H1 (cell line): Measurements from ENCODE around the gene IQCH. TPM values are rescaled to one million over a fixed set of nuclear protein-coding genes. Genes with fewer than 3 reads are reported as not detected.

Experiments
- CTCF ChIA-PET: fragments of 300-600 bp; sonication (Branson Sonifier 250); formaldehyde crosslinking; loops from one replicate; lab custom pipeline; 2021; ENCODE audit not compliant: partially characterized antibody; lab: Charles Lee
- POLR2A ChIA-PET: fragments of 300-600 bp; sonication (Branson Sonifier 250); formaldehyde crosslinking; loops from one replicate; lab custom pipeline; 2021; ENCODE audit warnings: inconsistent platforms; ENCODE audit not compliant: partially characterized antibody; lab: Charles Lee
- DNase-seq, 2 experiments: peaks; one replicate each; pipeline versions ENCODE4 v3.0.0 to v3.0.0-alpha.2; 2010 to 2022; ENCODE audit warnings: low spot score in 2 of 2, low read depth in 1 of 2, mixed read lengths in 1 of 2
- FAIRE-seq: peaks from 2 replicates; lab custom pipeline; 2011; peaks lifted over from hg19 to GRCh38; lab: Jason Lieb, UNC
- H2AFZ ChIP-seq: 2 replicates; pipeline ENCODE4 v1.8.1; 2012; ENCODE audit warnings: low read length, inconsistent platforms
- H2AK5ac ChIP-seq: 2 replicates; pipeline ENCODE4 v1.6.1; 2013; ENCODE audit warnings: low read depth, low read length
- H2BK120ac ChIP-seq: replicated peaks from 2 replicates; pipeline ENCODE3; 2013; ENCODE audit warnings: low read depth, low read length, inconsistent platforms
- H2BK12ac ChIP-seq: 2 replicates; pipeline ENCODE4 v1.6.1; 2013; ENCODE audit warnings: low read depth, low read length
- H2BK15ac ChIP-seq: 2 replicates; pipeline ENCODE4 v1.6.1; 2013; ENCODE audit warnings: low read length
- H2BK20ac ChIP-seq: 2 replicates; pipeline ENCODE4 v1.6.1; 2013; ENCODE audit warnings: low read length
- H2BK5ac ChIP-seq: 2 replicates; pipeline ENCODE4 v1.6.1; 2013; ENCODE audit warnings: low read depth, low read length
- H3K14ac ChIP-seq: 2 replicates; pipeline ENCODE4 v1.6.1; 2013; ENCODE audit warnings: inconsistent platforms; ENCODE audit not compliant: insufficient read length
- H3K18ac ChIP-seq: 2 replicates; pipeline ENCODE4 v1.6.1; 2013; ENCODE audit warnings: low read length; ENCODE audit errors: extremely low read depth
- H3K23ac ChIP-seq: 2 replicates; pipeline ENCODE4 v1.6.1; 2013; ENCODE audit warnings: inconsistent platforms; ENCODE audit not compliant: insufficient read length
- H3K23me2 ChIP-seq: 2 replicates; pipeline ENCODE4 v1.6.1; 2013; ENCODE audit warnings: low read depth, low read length
- H3K27ac ChIP-seq: 2 replicates; pipeline ENCODE4 v1.6.1; 2011; ENCODE audit warnings: low read depth, low read length, inconsistent platforms
- H3K27me3 ChIP-seq, 4 experiments: replicated peaks in 1 of 4; 1 replicate in 1 of 4; 2 replicates in 3 of 4; pipeline versions ENCODE4 v1.6.1 to v1.8.1; 2011 to 2013; ENCODE audit warnings: low read length in 3 of 4, mild to moderate bottlenecking in 3 of 4, inconsistent platforms in 2 of 4, mixed read lengths in 2 of 4, moderate library complexity in 1 of 4; ENCODE audit not compliant: control insufficient read depth in 3 of 4, insufficient read depth in 3 of 4; ENCODE audit errors: extremely low read depth in 1 of 4
- H3K36me3 ChIP-seq, 4 experiments: 2 replicates each; pipeline versions ENCODE4 v1.6.1 to v1.8.1; 2011 to 2013; ENCODE audit warnings: mild to moderate bottlenecking in 4 of 4, low read length in 3 of 4, moderate library complexity in 2 of 4, control low read depth in 1 of 4, inconsistent platforms in 1 of 4; ENCODE audit not compliant: insufficient read depth in 4 of 4, control insufficient read depth in 2 of 4
- H3K4ac ChIP-seq: replicated peaks from 2 replicates; pipeline ENCODE3; 2013; ENCODE audit warnings: low read length, low read depth, mixed read lengths, inconsistent platforms; ENCODE audit not compliant: insufficient read length
- H3K4me1 ChIP-seq, 4 experiments: replicated peaks in 1 of 4; 1 replicate in 1 of 4; 2 replicates in 3 of 4; pipeline versions ENCODE4 v1.6.1 to v1.8.1; 2011 to 2013; ENCODE audit warnings: low read length in 3 of 4, inconsistent platforms in 2 of 4, mixed read lengths in 1 of 4; ENCODE audit not compliant: insufficient read depth in 4 of 4, control insufficient read depth in 3 of 4
- H3K4me2 ChIP-seq, 2 experiments: 2 replicates each; pipeline versions ENCODE4 v1.6.1 to v1.8.1; 2011 to 2013; ENCODE audit warnings: low read depth in 2 of 2, low read length in 2 of 2, control low read depth in 1 of 2, inconsistent platforms in 1 of 2, mild to moderate bottlenecking in 1 of 2; ENCODE audit not compliant: insufficient read depth in 1 of 2
- H3K4me3 ChIP-seq, 4 experiments: fragments of 200-600, 300-600 bp in 1 of 4; sonication (generic), shearing (Covaris generic), sonication (Bioruptor Twin) in 1 of 4; 2 replicates each; pipeline versions ENCODE4 v1.5.1 to v1.8.1; 2011 to 2016; ENCODE audit warnings: low read length in 4 of 4, low read depth in 3 of 4, control low read depth in 2 of 4, inconsistent platforms in 2 of 4, mild to moderate bottlenecking in 2 of 4, mixed read lengths in 1 of 4, moderate library complexity in 1 of 4; ENCODE audit not compliant: insufficient read depth in 2 of 4; ENCODE audit errors: extremely low read depth in 1 of 4
- H3K56ac ChIP-seq: replicated peaks from 2 replicates; pipeline ENCODE3; 2013; ENCODE audit warnings: low read depth, mild to moderate bottlenecking, mixed read lengths, low read length, inconsistent platforms; ENCODE audit not compliant: insufficient read length
- H3K79me1 ChIP-seq: 2 replicates; pipeline ENCODE4 v1.6.1; 2013; ENCODE audit warnings: low read depth, low read length, control low read depth
- H3K79me2 ChIP-seq, 2 experiments: 2 replicates each; pipeline versions ENCODE4 v1.6.1 to v1.8.1; 2012 to 2013; ENCODE audit warnings: low read length in 2 of 2, mild to moderate bottlenecking in 2 of 2, inconsistent platforms in 1 of 2; ENCODE audit not compliant: insufficient read depth in 2 of 2, control insufficient read depth in 1 of 2
- H3K9ac ChIP-seq, 4 experiments: replicated peaks in 1 of 4; 1 replicate in 1 of 4; 2 replicates in 3 of 4; pipeline versions ENCODE4 v1.6.1 to v1.8.1; 2011 to 2013; ENCODE audit warnings: low read depth in 3 of 4, low read length in 3 of 4, control low read depth in 2 of 4, mild to moderate bottlenecking in 2 of 4, moderate library complexity in 2 of 4, inconsistent platforms in 1 of 4; ENCODE audit errors: extremely low read depth in 1 of 4
- H3K9me3 ChIP-seq, 2 experiments: 2 replicates each; pipeline versions ENCODE4 v1.6.1 to v1.8.1; 2012 to 2013; ENCODE audit warnings: mild to moderate bottlenecking in 2 of 2, moderate library complexity in 2 of 2, control low read depth in 1 of 2, inconsistent platforms in 1 of 2, low read depth in 1 of 2, low read length in 1 of 2, mixed read lengths in 1 of 2; ENCODE audit not compliant: insufficient read depth in 2 of 2
- H4K20me1 ChIP-seq, 2 experiments: replicated peaks in 1 of 2; 2 replicates each; pipeline versions ENCODE3 to v1.8.1; 2011 to 2013; ENCODE audit warnings: inconsistent platforms in 2 of 2, low read length in 2 of 2, mild to moderate bottlenecking in 1 of 2; ENCODE audit not compliant: insufficient read depth in 2 of 2, control insufficient read depth in 1 of 2
- H4K5ac ChIP-seq: 2 replicates; pipeline ENCODE4 v1.6.1; 2013; ENCODE audit warnings: low read length, low read depth, mixed read lengths, inconsistent platforms; ENCODE audit not compliant: insufficient read length
- H4K8ac ChIP-seq: 2 replicates; pipeline ENCODE4 v1.8.0; 2013; ENCODE audit warnings: mild to moderate bottlenecking, moderate library complexity, low read length, inconsistent platforms; ENCODE audit not compliant: insufficient read depth; ENCODE audit errors: extremely low read depth
- H4K91ac ChIP-seq: replicated peaks from 2 replicates; pipeline ENCODE3; 2013; ENCODE audit warnings: low read length, mixed read lengths, inconsistent platforms; ENCODE audit not compliant: insufficient read length
- CHD7 ChIP-seq: fragments of 300-600 bp; sonication (generic); IDR thresholded peaks from 2 replicates; pipeline ENCODE4 v1.7.1; 2012; ENCODE audit warnings: low read length, moderate library complexity, mild to moderate bottlenecking, inconsistent platforms; ENCODE audit not compliant: insufficient replicate concordance
- WGBS, 2 experiments: shearing (Covaris generic) in 1 of 2; methylation state at CpG; one replicate each; pipeline versions ENCODE4 v1.1.6 to v1.1.7; 2013 to 2015; ENCODE audit warnings: low lambda C conversion rate in 2 of 2, mixed read lengths in 2 of 2, inconsistent platforms in 1 of 2, low coverage in 1 of 2, missing lambda C conversion rate in 1 of 2; ENCODE audit not compliant: insufficient replicate concordance in 2 of 2, insufficient coverage in 1 of 2, insufficient read length in 1 of 2; ENCODE audit errors: extremely low coverage in 1 of 2, missing lambda C conversion rate in 1 of 2; 5-methylcytosine and 5-hydroxymethylcytosine counted together
- polyA plus RNA-seq, 7 experiments: library from polyadenylated mRNA; depleted of rRNA in 3 of 7; stranded (reverse) in 5 of 7; unstranded in 2 of 7; fragments of >200 nt in 5 of 7; fragments of 200-250 nt in 2 of 7; gene quantifications; 1 replicate in 5 of 7; 2 replicates in 1 of 7; 4 replicates in 1 of 7; pipeline versions ENCODE4 v1.2.1 to v1.2.3, GENCODE V29; 2011 to 2013; ENCODE audit warnings: missing spikeins in 2 of 7, mixed read lengths in 2 of 7
- total RNA-seq: library from RNA; stranded (reverse); fragmentation: NEBNext Ultra II Directional; extraction: Animal tissue kit (Norgen Biotek cat#: 25700); gene quantifications from 2 replicates; pipeline ENCODE4 v1.2.1, GENCODE V29; 2021

The IQCH gene
- total and polyA plus RNA-seq, 2 of the 8 experiments (the other 6 are each of a cell fraction or from before 2014, with no cell fraction given), result 0.60 to 1.9 TPM

DNA sequence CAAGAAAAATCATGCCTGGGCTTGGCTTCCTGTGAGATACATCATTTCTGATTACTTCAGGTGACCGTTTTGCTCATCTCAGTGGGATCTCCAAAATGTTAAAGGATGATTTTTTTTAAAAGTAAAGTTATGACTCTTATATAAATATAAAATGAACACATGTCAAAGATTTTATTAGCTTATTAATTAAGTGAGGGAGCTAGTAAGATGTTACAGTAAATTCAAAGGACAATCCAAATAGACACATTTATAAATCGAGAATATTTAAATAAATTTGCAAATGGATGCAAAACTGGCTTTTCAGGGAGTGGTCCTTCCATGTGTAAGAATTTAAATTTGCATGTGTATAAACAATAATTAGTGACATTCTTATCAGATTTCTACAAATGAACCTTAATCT, 87.0 kb downstream of the IQCH start:
- no peak overlapping the region for H3K4me2 ChIP-seq
- H2AFZ ChIP-seq, result no peak overlapping the region
- H3K56ac ChIP-seq, result no peak overlapping the region
- H3K23me2 ChIP-seq, result no peaks in the 10 kb centered on the region
- no peaks in the 10 kb centered on the region for H3K27me3 ChIP-seq
- no peak for FAIRE-seq
- no peak overlapping the region for H3K14ac ChIP-seq
- no peaks in the 10 kb centered on the region for H3K79me2 ChIP-seq
- no peak overlapping the region for H2AK5ac ChIP-seq
- no peak overlapping the region for H4K8ac ChIP-seq
- no peak overlapping the region for H3K23ac ChIP-seq
- H4K20me1 ChIP-seq, result no peaks in the 10 kb centered on the region
- no peak overlapping the region for H2BK15ac ChIP-seq
- H3K4me3 ChIP-seq, result no peak overlapping the region
- H2BK5ac ChIP-seq, result no peak overlapping the region
- no peak overlapping the region for H3K18ac ChIP-seq
- no peaks in the 10 kb centered on the region for H3K4me1 ChIP-seq
- POLR2A ChIA-PET, result no interaction called here
- no peak overlapping the region for H2BK20ac ChIP-seq
- H4K91ac ChIP-seq, result no peak overlapping the region
- H3K9ac ChIP-seq, result no peak overlapping the region
- H3K36me3 ChIP-seq, result no peaks in the 10 kb centered on the region; a peak in 1 of 8 replicates
- DNase-seq, result no peak
- CTCF ChIA-PET, result no interaction called here
- 89% methylated on average over 2 of the region's 2 CpGs; no CpG with 5 or more reads in 1 of the 2 experiments for WGBS, 2 experiments
- no peak overlapping the region for H4K5ac ChIP-seq
- no peak overlapping the region for H2BK12ac ChIP-seq
- no peaks in the 10 kb centered on the region for H3K9me3 ChIP-seq
- H2BK120ac ChIP-seq, result no peak overlapping the region
- no peak overlapping the region for H3K27ac ChIP-seq
- no peak overlapping the region for H3K4ac ChIP-seq
- no peaks in the 10 kb centered on the region for H3K79me1 ChIP-seq
- no peak for TF ChIP-seq CHD7
